Colonic mucosa (tissue), 4 donors: ENCODE results near the gene TOR1AIP1. TPM values are rescaled to one million over a fixed set of nuclear protein-coding genes. Genes with fewer than 3 reads are reported as not detected.

Experiments used
- DNase-seq: peaks from one replicate; pipeline ENCODE4 v3.0.0-alpha.2; 2020
- H3K27ac ChIP-seq: fragments of 200-600 bp; one replicate; pipeline ENCODE4 v1.8.0; 2021
- H3K27me3 ChIP-seq: fragments of 200-600 bp; one replicate; pipeline ENCODE4 v1.8.0; 2021
- H3K36me3 ChIP-seq: fragments of 200-600 bp; one replicate; pipeline ENCODE4 v1.8.0; 2021
- H3K4me1 ChIP-seq: fragments of 200-600 bp; one replicate; pipeline ENCODE4 v1.8.0; 2021; ENCODE audit warnings: mild to moderate bottlenecking
- H3K4me3 ChIP-seq: fragments of 200-600 bp; one replicate; pipeline ENCODE4 v1.8.0; 2021
- H3K9ac ChIP-seq, 2 donors: one replicate each; pipeline ENCODE4 v1.7.0; 2013; ENCODE audit warnings: control low read depth in 2 of 2, low read depth in 2 of 2, low read length in 2 of 2
- H3K9me3 ChIP-seq: fragments of 200-600 bp; one replicate; pipeline ENCODE4 v1.8.0; 2021
- intact Hi-C: fragments of 100-400 bp; cut with DNase I; formaldehyde crosslinking; loops from one replicate; pipeline ENCODE4 v1.14.1; 2022
- total RNA-seq, 2 donors: library from RNA; stranded (reverse); fragmentation: NEBNext Ultra II Directional in 1 of 2; extraction: Animal tissue kit (Norgen Biotek cat#: 25700) in 1 of 2; gene quantifications; one replicate each; pipeline ENCODE4 v1.2.1, GENCODE V29; 2021
- TF ChIP-seq, protein P1 (sequence below): fragments of 200-600 bp; IDR thresholded peaks from one replicate; pipeline ENCODE4 v1.8.0; 2022; ENCODE audit warnings: antibody characterized with exemption, mild to moderate bottlenecking
- donor health status: healthy.
- donor health status: DM: no; HTN: no; CAD: no.
- donor health status: DM: no; HTN: no; CAD: no.

Gene TOR1AIP1
- total RNA-seq, 2 donors from 2014 or later: 19.3 to 29.7 TPM

DNA sequence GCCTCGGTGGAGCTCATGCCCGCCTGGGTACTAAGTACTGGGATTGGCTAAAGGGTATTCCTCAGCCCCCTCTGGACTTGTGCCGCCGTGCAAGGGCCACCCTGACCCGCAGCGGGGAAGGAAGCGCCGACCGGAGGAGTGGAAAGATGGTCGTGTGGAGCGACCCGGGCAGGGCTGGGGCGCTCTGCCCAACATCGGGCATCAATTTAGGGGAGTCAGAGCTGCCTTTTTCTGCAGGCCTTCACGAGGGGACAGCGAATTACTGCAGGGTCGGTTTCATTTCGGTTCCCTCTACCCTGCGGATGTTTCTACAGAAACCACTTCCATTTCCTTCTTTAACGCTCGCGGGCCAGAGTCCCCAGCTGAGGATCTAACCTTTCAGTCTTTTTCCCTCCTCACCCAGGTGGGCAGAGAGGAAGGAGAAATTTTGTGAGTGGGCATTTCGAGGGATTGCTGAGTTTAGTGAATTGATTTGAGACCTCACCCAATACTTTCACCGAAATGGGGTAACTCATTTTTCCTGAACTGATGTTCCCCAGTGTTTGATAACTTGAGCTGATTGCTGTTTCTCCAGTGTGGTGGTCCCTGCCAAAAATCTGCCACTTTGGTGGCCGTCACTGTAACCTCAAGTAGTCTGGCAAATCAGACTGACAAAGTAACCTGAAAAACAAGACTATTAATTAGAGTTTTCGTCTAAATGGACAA lies 1.1 kb downstream of the TOR1AIP1 start:
- Histone ChIP-seq H3K9ac (peak overlapping the region; percentile 98 to 99), H3K27ac (peak overlapping the region; percentile 99), H3K4me3 (peak overlapping the region; percentile 82), H3K27me3 (no peaks in the 10 kb centered on the region), H3K9me3 (no peaks in the 10 kb centered on the region), H3K4me1 (no peaks in the 10 kb centered on the region), H3K36me3 (no peaks in the 10 kb centered on the region)
- intact Hi-C loops: loop anchor here (10.0 kb wide), 1 partner anchor 72 kb away; the partner anchor contains the start of gene CEP350
- no peak for DNase-seq
- TF ChIP-seq, protein P1, sequence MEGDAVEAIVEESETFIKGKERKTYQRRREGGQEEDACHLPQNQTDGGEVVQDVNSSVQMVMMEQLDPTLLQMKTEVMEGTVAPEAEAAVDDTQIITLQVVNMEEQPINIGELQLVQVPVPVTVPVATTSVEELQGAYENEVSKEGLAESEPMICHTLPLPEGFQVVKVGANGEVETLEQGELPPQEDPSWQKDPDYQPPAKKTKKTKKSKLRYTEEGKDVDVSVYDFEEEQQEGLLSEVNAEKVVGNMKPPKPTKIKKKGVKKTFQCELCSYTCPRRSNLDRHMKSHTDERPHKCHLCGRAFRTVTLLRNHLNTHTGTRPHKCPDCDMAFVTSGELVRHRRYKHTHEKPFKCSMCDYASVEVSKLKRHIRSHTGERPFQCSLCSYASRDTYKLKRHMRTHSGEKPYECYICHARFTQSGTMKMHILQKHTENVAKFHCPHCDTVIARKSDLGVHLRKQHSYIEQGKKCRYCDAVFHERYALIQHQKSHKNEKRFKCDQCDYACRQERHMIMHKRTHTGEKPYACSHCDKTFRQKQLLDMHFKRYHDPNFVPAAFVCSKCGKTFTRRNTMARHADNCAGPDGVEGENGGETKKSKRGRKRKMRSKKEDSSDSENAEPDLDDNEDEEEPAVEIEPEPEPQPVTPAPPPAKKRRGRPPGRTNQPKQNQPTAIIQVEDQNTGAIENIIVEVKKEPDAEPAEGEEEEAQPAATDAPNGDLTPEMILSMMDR: no peak

DNA sequence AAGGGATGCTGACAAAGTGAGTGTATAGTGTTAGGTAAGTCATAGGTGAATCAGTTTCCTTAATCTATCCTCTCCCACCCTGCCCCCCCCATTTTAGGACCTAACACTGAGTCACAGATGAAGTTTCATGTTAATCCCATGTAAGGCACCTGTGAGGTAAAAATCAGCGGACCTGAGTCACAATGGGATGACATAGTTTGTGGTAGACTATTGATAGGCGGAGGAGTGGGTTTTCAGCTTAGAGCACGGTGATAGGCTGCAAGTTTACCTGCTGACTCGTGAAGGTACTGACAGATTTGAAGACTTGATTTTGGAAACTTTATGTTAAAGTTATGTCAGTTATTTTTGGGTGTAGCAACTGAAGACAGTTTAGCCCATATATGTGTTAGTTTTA lies 1.7 kb downstream of the TOR1AIP1 start:
- intact Hi-C loops: loop anchor here (10.0 kb wide), 1 partner anchor 71 kb away; the partner anchor contains the start of gene CEP350
- H3K9ac ChIP-seq: peak overlapping the region in 1 of 2 donors; percentile 98
- H3K27me3 ChIP-seq: no peaks in the 10 kb centered on the region
- no peak for DNase-seq
- no peaks in the 10 kb centered on the region for H3K4me1 ChIP-seq
- H3K36me3 ChIP-seq: no peaks in the 10 kb centered on the region
- TF ChIP-seq, protein P1: no peak
- peak overlapping the region; percentile 99 for H3K27ac ChIP-seq
- H3K9me3 ChIP-seq: no peaks in the 10 kb centered on the region
- peak overlapping the region; percentile 82 for H3K4me3 ChIP-seq

DNA sequence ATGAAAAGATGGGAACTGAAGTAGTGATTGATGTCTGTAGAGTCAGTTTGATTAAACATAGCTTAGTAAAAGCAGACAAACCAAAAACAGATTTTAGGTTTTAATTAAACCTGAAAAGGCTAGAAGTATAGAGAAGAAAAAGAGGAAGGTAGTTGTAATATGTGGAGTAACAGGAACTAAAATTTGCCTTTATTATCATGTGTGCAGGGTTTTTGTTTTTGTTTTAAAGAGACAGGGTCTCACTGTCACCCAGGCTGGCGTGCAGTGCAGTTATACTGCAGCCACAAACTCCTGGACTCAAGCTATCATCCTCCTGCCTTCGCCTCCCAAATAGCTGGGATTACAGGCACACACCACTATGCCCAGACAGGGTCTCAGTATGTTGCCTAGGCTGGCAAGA lies 6.0 kb downstream of the TOR1AIP1 start:
- intact Hi-C loops: loop anchor here (10.0 kb wide), 1 partner anchor 67 kb away; the partner anchor contains the start of gene CEP350
- Histone ChIP-seq H3K27ac (no peak overlapping the region), H3K9ac (no peak overlapping the region), H3K4me3 (no peak overlapping the region), H3K4me1 (no peaks in the 10 kb centered on the region), H3K9me3 (no peaks in the 10 kb centered on the region), H3K36me3 (no peaks in the 10 kb centered on the region), H3K27me3 (no peaks in the 10 kb centered on the region)
- TF ChIP-seq, protein P1: no peak
- no peak for DNase-seq

DNA sequence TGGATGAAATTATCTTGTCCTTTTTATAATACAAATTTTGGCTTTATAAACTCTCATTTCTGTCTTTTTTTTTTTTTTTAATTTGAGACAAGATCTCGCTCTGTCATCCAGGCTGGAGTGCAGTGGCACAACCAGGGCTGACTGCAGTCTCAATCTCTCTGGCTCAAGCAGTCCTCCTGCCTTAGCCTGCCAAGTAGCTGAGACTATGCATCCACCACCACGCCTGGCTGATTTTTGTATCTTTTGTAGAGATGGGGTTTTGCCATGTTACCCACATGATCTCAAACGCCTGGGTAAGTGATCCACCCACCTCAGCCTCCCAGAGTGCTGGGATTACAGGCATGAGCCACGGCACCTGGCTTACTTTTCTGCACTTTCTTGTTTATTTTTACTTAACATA lies 7.5 kb downstream of the TOR1AIP1 start:
- no peaks in the 10 kb centered on the region for H3K9me3 ChIP-seq
- DNase-seq: no peak
- H3K9ac ChIP-seq: no peak overlapping the region
- no peaks in the 10 kb centered on the region for H3K4me1 ChIP-seq
- intact Hi-C loops: loop anchor here (10.0 kb wide), 1 partner anchor 65 kb away; the partner anchor contains the start of gene CEP350
- no peak overlapping the region for H3K4me3 ChIP-seq
- TF ChIP-seq, protein P1: no peak
- no peak overlapping the region for H3K27ac ChIP-seq
- H3K36me3 ChIP-seq: no peaks in the 10 kb centered on the region
- H3K27me3 ChIP-seq: no peaks in the 10 kb centered on the region

DNA sequence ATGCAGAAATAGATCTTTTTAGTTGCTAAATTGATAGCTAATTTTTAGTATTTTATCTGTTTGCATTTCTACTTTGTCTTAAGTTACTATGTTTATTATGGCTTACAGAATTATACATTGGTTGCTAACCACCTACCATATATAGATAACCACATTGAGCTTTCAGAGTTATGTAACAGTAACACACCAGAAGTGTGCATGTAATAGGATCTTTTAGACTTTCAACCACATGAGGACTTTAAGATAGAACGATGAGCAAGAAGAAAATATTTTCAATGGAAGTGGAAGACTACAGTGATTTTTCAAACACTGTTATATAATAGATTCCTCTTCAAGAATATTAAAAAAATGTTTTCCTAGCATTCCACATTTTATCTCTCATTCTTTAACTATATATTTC lies 28.8 kb downstream of the TOR1AIP1 start:
- no peak overlapping the region for H3K27ac ChIP-seq
- H3K9ac ChIP-seq: no peak overlapping the region
- H3K36me3 ChIP-seq: no peaks in the 10 kb centered on the region
- no peak overlapping the region for H3K4me3 ChIP-seq
- no peak for DNase-seq
- TF ChIP-seq, protein P1: no peak
- H3K27me3 ChIP-seq: no peaks in the 10 kb centered on the region
- H3K4me1 ChIP-seq: no peaks in the 10 kb centered on the region
- intact Hi-C loops: no loop called here
- H3K9me3 ChIP-seq: no peaks in the 10 kb centered on the region
